Measurements from ENCODE around the gene SIGLEC8.
"Not testable (repeated sequence)": the region's sequence is repeated elsewhere in the genome, so short reads cannot be mapped to it uniquely, and the experiment has no call there.

SIGLEC8 gene

DNA sequence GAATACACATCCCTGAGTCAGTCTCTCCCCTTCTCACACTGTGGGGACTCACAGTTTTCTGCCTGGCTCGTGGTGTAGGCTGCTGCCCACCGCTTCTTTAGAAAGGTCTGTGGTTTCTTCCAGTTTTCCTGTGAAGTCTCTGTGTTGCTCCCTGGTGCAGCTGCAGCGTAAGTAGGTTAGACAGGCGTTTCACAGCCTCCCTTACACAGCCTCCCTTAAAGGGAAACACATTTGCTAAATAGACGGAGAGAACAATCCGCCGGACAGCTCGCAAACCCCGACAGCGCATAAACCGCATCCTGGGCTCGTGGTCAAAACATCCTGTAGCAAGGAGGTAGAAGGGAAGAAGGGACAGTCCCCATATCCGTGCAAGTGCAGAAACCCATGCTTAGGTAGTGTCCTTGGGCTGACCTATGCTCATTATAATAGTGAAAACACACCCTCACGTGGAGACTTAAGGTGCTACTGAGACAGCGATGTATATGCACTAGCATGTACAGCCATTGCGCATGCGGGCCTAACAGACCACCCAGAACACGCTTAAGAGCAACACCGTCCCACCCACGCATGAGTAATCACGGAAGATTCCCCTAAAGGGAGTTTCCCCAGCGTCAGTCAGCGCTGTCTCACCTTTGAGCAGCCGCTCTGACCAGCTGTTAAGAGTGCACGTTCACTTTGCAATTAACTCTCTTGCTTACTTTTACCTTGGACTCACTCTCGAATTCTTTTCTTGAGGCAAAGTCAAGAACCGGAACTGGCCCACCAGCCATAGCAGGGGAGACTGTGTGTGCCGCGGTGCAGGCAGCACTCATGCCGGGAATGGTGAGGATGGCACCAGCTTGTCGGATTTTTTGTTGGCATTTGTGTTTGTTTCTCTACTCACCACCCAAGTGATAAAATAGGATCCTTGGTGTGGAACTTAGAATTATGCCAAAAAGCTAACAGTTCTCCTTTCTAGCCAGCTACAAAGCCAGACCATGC lies 16.6 kb downstream of the SIGLEC8 start:
- no peak for DNase-seq

DNA sequence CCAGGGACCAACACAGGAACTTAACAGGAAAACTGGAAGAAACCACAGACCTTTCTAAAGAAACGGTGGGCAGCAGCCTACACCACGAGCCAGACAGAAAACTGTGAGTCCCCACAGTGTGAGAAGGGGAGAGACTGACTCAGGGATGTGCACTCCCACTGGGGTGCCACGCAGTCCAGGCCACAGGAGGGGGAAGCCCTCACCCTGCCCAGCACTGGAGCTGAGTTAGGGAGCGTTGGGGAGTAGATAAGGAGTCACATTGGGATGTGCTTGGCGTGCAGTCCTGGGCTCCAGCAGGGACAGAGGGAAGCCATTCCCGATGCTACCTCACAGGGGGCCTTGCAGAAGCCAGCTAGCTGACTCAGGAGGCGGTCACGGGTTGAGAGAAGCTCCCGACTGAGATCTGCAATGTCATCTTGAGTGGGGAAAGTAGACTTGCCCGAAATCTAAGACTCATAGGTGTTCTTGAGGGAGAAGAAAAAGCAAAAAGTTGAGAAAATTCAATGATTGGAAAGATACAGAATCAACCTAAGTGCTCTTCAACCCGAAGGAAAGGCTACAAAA lies 17.3 kb downstream of the SIGLEC8 start:
- DNase-seq: no peak

DNA sequence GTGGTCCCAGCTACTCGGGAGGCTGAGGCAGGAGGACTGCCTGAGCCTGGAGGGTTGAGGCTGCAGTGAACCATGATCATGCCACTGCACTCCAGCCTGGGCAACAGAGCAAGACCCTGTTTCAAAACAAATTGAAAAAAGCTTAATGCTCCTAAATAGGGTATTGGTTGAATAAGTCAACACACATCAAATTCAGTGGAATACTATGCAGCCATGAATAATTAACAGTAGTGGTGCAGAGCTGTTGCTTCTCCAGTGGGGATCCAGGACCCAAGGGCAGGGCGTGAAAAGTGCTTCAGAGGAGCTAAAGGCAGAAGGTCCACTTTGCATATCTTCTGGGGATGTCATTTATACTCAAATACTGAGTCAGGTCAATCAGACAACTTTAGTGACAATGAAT lies 18.2 kb downstream of the SIGLEC8 start:
- DNase-seq: no peak

- DNase-seq: no peak
Observed at GRCh38 chr19:51439021-51439465, 19.2 kb downstream of the SIGLEC8 start.

DNA sequence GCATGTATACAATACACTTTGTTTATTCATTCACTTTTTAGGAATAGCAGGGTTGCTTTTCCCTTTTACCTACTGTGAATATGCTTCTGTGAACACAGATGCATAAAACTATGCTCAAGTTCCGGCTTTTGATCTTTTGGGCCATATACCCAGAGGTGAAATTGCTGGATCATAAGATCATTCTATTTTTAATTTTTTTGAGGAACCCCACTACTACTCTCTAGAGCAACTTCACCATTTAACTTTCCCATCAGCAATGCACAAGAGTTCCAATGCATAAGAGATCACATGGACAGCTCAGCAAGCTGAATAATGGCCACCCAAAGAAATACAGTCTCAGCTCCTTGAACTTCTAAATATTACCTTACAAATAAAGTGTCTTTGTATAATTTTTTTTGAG lies 23.8 kb downstream of the SIGLEC8 start:
- no peak for DNase-seq

GRCh38 chr19:51433043-51433442 lies 25.2 kb downstream of the SIGLEC8 start:
- DNase-seq: no peak

- no peak for DNase-seq
Observed at GRCh38 chr19:51431124-51431523, 27.1 kb downstream of the SIGLEC8 start.

- DNase-seq: no peak
Observed at GRCh38 chr19:51430221-51430620, 28.0 kb downstream of the SIGLEC8 start.

DNA sequence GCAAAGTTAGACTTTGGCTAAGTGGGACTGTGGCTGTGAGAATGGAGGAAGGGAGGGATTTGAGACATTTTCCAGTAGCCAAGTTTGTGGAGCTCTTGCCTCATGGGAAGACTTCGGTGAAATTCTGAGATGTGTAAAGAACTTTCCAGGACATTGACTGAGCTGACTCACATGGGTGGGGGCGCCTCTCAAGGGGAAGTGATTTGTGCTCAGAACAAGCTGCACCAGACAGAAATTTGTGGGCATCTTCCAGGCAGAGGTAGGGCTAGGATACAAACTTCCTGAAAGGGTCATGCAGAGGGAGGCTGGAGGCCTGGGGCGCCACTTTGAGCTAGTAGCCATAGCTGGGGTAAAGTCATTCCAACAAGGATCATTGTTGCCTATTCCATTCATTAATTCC lies 31.1 kb downstream of the SIGLEC8 start:
- no peak for DNase-seq

GRCh38 chr19:51422053-51422448 lies 36.2 kb downstream of the SIGLEC8 start:
- DNase-seq: no peak

DNA sequence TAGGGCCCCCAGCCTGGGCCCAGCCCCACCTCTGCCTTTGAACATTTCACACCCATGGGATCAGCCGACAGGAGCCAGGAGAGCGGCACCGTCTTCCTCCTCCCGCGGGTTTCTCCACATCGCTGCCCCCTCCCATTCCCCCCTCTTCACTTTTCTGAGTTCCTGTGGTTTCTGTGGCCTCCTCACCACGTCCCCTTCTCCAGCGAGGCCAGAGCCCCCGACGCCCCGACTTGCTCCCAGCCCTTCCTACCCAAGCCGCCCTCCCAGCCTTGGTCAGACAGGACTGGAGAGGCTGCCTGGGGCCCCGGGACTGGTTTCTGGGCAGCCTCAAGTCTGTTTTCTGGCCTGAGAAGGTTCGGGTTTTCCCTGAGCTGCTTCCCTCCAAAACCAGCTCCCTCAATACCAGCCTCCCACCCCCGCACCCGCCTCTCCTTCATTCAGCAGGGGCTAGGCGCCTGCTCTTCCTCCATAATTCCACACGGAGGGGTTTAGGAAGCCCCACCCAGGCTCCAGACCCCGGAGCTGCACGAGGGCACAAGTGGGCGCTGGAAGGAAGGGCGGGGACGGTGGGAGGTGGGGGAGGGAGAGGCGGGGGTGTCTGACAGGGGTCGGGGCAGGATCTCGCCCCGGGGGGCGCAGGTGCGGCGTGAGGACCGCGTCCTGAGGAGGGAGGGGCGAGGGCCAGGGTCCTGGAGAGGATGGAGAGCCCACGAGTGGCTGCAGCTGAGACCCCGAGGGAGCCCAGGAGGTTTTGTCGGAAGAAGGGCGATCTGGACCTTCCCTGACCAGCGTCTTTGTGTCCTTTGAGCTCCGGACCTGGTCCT lies 36.8 kb downstream of the SIGLEC8 start:
- no peak for DNase-seq

GRCh38 chr19:51420511-51420910 lies 37.7 kb downstream of the SIGLEC8 start:
- not testable (repeated sequence) for DNase-seq

DNA sequence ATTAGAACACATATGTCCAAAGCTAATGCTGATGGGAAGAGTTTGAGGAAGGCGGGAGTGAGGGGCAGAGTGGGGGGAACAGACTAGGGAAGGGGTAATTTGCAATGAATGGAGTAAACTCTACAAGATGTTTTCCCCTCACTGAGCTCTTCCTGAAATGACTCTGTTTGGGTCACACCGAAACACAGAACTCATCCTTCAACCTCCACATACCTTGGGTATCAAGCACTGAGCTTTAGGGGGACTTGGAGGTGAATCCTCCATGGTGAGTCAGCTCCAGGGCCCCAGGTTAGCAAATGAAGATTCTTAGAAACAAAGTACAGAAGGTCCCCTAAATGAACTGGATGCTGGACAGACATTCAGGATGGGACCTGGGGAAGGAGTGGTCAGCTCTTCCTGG lies 39.5 kb downstream of the SIGLEC8 start:
- DNase-seq: no peak

GRCh38 chr19:51417810-51418157 lies 40.5 kb downstream of the SIGLEC8 start:
- DNase-seq: no peak

DNA sequence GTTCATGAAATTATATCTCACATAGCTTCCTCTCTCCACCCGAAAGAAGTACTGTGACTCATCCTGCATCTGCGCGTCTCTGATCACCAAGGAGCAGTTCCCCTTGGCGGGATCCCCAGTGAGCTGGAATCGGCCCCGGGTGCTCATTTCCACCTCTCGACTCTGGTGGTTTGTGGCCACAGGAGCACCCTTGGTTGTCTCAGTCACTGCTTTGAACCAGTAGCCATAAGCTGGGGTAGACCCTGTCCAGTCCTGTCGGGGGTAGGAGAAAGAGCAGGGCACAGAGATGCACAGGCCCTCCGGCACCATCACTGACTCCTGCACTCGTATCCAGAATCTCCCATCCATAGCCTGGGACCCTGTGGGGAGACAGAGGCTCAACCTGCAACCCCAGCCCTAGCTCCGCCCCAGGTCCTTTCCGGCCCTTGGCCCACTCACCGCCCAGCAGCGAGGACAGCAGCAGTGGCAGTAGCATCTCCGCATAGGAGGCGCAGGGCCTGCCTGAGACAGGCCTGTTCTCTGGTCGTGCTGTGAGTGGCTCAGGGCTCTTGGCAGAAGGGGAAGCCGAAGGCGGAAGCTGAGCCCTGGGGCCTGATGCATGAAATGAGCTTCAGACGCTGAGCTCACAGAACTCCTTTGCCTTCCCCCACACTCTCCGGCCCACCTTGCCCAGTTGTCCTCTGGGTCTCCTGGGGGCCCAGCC lies 41.0 kb downstream of the SIGLEC8 start, which contains the start of gene SIGLEC10:
TSS of gene SIGLEC10 (minus strand) at position 536 of the 703 bp plus-strand sequence. CDS start at position 475, 61 bp downstream.
- no peak for DNase-seq

DNA sequence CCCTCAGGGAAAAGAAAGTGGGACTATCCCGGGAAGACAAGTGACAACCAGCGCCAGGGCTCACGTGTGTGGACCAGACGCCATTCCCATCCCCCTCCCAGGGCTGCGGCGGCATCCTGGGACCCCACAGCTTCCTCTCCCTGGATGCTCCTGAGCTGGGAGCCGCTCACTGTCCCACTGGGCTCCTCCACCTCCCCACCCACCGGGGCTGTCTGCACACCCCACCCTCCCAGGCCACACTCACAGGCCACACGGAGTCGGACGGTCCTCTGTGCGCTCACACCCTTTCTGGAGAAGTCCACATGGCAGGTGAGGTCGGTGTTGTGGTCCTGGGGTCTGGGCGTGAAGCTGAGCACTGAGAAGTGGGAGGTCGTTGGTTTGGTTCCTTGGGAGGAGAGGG lies 41.8 kb downstream of the SIGLEC8 start:
- DNase-seq: not testable (repeated sequence)

DNA sequence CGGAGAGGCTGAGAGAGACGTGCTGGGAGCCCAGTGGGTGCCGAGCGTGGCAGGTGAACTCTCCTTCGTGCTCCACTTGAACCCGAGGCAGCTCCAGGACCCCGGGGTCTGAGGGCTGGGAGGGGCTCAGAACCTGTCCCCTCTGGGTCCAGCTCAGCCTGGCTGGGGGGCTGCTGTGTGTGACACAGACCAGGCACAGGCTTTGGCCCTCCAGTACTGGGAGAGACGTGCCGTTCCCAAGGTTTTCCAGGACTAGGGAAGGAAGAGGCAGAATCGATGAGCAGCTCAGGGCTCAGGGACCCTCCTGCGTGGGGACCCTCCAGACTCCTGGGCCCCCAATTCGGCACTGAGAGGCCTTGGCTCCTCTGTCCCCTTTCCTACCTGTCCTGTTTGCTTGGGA lies 43.1 kb downstream of the SIGLEC8 start:
- no peak for DNase-seq

DNA sequence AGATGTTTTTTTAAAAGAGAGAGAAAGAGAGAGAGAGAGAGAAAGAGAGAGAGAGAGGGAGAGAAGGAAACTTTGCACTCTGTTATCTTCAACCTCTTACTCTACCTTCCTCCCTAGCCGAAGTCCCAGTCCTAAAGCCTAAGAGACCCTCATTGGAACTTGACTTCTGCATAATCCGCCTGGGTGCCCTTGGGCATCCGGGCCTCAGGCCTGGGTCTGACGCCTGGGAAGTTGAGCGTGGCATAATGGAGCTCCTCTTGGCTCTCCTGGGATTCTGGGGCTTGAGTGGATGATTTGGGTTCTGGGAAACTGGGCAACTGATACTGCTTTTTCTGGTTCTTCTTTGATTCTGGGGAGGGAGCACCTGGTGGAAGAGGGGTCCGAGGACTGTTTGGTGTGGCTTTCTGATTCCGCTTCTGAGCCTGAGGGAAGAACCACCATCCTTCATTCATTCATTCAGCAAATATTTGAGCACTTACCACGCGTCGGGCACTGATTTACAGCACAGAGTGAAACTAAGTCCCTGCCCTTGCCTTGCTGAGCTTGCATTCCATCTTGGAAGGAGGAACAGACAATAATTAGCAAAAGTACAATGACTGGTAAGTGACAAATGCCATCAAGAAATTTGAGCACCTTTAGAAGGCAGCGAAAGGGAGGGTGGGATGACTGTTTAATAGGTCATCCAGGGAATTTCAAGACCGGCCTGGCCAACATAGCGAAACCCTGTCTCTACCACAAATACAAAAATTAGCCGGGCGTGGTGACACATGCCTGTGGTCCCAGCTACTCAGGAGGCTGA lies 47.1 kb downstream of the SIGLEC8 start:
- no peak for DNase-seq

DNA sequence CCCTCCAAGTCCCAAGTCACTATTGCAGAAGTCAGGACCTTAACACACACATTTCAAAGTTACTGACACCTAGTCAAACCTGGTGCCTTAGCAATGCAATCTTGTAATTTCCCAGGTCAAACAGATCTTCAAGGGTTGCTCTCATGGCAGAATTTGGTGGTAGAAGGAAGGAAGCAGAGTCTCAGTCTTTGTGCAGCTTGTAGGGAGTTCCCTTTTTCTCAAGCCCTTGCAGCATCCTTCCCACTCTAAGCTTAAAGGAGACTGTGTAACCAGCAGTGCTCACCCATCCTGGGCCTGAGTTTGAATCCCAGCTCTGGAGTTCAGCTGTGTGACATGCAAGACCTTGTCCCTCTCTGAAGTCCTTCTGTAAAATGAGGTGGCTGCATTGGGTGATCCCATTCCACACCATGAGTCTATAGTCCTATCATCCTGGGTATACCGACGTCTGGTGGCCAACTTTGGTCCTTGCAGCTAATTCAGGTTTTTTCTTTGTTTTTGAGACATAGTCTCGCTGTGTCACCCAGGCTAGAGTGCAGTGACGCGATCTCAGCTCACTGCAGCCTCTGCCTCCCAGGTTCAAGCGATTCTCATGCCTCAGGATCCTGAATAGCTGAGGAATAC lies 50.6 kb downstream of the SIGLEC8 start:
- no peak for DNase-seq

DNA sequence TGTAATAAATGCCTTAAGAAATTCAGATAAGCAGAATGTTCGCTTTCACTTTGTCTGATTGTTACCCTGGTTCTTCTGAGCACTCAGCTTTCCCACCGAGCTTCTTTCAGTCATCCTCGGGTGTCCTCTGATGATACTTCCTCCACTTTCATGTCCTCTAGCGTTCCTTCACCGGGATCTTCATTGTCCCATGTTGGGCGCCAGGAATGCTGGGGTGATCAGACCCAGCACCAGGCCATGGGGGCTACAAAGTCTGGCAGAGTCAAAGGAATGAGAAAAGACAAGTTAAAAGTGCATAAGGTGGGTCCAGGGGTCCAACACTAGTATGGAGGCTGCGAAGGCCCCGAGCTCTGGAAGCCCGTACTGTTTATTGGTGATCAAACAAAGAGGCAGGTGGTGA lies 56.1 kb downstream of the SIGLEC8 start:
- DNase-seq: no peak

Measured in SHP77 treated with DMSO at 0.1 percent for 48 hours (cell line).